ENCODE results near the gene CHD5.

The CHD5 gene

DNA sequence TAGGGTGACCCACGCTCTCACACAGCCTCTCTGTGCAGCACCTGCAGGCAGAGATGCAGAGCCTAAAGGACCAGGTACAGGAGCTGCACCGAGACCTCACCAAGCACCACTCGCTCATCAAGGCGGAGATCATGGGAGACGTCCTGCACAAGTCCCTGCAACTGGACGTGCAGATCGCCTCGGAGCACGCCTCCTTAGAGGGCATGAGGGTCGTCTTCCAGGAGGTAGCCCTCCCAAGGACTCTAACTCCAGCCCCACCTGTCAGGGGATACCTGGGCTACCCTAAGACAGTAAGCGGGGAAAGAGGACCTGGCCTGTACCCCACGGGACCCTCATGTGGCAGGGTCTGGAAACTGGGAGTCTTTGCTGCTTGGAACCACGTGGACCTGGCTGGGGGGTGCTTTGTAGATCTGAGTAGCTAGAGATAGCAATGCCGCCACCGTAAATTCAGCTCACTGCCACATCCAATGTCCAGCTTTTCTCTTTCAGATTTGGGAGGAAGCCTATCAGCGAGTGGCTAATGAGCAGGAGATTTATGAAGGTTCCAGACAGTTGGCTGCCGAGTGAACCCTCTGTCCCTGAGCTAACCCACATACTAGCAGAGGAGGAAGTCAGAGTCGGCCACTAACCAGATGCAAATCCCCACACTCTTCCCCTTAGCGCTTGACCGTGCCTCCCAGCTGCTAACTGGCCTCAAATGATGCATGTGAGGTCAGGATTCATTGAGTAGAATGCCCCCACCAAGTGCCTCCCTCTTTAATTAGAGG, 32.3 kb upstream of the CHD5 start:
- TF ChIP-seq TAF1 (IDR thresholded peaks at IDR 0.05; ENCODE audit: low read depth, low read length) (no peak), SPI1 (IDR thresholded peaks at IDR 0.05; ENCODE audit: low read depth, low read length) (peak; percentile 43; the same call in 1 of the 2 replicates), POU2F2 (IDR thresholded peaks at IDR 0.05; ENCODE audit: low read depth, low read length) (peak; percentile 9; the same call in 1 of the 2 replicates), POLR2A (IDR thresholded peaks at IDR 0.05; ENCODE audit: low read depth, low read length) (no peak)
- DNase-seq (ENCODE audit: insufficient read length, low spot score) (no peak), FAIRE-seq (peak; percentile 61)

DNA sequence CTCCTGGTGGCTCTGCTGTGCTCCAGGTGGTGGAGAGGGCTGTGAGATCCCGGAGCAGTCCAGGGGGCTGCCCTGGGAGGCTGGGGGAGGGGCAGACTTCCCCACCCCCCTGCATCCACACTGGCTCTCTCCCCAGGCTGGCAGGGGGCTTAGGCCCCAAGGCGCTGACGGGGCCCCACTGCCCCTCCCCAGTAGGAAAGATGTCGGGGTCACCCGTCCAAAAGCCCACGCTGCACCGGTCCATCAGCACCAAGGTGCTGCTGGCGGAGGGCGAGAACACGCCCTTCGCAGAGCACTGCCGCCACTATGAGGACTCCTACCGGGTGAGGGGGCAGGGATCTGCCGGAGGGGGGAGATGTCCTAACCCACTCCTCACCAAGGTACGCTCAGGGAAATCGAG, 31.6 kb upstream of the CHD5 start:
- TF ChIP-seq POU2F2 (IDR thresholded peaks at IDR 0.05; ENCODE audit: low read depth, low read length) (no peak), TAF1 (IDR thresholded peaks at IDR 0.05; ENCODE audit: low read depth, low read length) (no peak), POLR2A (IDR thresholded peaks at IDR 0.05; ENCODE audit: low read depth, low read length) (no peak), POLR2AphosphoS5 (IDR thresholded peaks at IDR 0.05; ENCODE audit: low read depth, low read length) (no peak), PAX5 (IDR thresholded peaks at IDR 0.05; ENCODE audit: insufficient read depth, low read length, severe bottlenecking) (no peak), SPI1 (IDR thresholded peaks at IDR 0.05; ENCODE audit: low read depth, low read length) (no peak)
- FAIRE-seq (no peak), DNase-seq (ENCODE audit: insufficient read length, low spot score) (no peak)

DNA sequence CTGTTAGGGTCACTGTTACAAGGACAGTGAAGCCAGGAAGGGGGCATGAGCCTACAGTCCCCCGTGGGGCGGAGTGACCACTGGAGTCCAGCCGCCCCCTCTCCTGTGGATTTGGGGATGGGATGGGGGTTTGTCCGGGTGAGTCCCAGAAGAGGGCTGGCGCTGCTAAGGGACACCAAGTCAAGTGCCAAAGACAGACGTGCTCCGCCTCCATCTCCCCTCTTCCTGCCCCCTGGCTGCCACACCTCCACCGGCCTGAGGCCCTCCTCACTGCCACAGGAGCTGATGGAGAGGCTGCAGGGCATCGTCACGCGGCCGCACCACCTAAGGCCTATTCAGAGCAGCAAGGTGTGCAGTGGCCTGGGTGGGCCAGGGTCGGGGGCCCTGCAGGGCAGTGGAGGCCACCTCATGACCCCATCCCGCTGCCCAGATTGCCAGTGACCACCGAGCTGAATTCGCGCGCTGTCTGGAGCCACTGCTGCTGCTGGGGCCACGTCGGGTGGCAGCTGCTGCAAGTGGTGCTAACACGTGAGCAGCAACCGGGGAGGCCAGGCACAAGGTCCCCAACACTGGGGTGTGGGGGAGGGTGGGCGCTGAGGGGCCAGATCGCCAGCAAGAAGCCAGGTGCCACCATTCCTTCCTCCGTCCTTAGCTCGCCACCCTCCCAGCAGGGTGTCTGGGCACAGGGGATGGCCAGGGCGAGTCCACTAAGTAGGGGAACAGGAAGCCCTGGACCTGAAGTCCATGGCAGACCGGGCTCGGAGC, 30.7 kb upstream of the CHD5 start:
- TF ChIP-seq TAF1 (IDR thresholded peaks at IDR 0.05; ENCODE audit: low read depth, low read length) (no peak), SPI1 (IDR thresholded peaks at IDR 0.05; ENCODE audit: low read depth, low read length) (no peak), POLR2AphosphoS5 (IDR thresholded peaks at IDR 0.05; ENCODE audit: low read depth, low read length) (no peak)
- FAIRE-seq (no peak), DNase-seq (ENCODE audit: insufficient read length, low spot score) (no peak)

DNA sequence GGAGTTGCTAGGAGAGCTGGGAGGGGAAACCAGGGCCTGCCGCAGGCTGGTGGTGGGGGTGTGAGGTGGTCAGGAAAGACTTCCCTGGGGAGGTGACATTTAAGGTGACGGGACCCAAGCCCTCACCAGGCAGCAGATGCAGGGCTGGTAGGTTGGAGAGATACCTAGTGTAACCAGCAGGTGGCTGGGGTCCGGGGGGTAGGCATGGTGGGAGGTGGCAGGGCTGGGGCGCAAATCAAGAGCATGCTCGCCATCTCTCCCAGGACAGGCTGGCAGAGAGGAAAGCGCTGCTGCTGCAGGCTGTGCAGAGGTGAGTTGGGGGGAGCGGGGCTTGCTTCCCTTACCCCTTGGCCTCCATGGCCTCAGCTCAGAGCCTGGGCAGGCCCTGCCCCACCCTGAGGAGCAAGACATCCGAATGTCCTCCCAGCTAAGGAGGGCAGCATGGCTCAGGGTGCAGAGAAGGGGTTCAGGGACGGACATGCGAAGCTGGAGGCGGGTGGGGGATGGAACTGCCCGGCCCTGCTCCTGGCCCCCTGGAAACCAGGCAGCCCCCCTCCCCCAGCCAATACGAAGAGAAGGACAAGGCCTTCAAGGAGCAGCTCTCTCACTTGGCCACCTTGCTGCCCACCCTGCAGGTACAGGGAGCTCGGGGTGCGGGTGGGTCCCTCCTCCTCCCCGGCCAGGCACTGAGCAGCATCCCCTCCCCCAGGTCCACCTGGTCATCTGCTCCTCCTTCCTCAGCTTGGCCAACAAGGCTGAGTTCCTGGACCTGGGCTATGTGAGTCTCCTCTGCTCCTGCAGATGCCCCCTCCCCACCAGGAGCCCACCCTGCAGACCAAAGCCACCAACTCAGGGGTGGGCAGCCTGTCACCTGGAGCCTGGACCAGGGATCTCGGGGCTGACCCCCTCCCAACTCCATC, 29.8 kb upstream of the CHD5 start:
- TF ChIP-seq PAX5 (IDR thresholded peaks at IDR 0.05; ENCODE audit: insufficient read depth, low read length, severe bottlenecking) (no peak), POLR2AphosphoS5 (IDR thresholded peaks at IDR 0.05; ENCODE audit: low read depth, low read length) (no peak), SPI1 (IDR thresholded peaks at IDR 0.05; ENCODE audit: low read depth, low read length) (no peak), TAF1 (IDR thresholded peaks at IDR 0.05; ENCODE audit: low read depth, low read length) (no peak), POLR2A (IDR thresholded peaks at IDR 0.05; ENCODE audit: low read depth, low read length) (no peak), POU2F2 (IDR thresholded peaks at IDR 0.05; ENCODE audit: low read depth, low read length) (no peak)
- DNase-seq (ENCODE audit: insufficient read length, low spot score) = no peak
- FAIRE-seq = peak; percentile 90

DNA sequence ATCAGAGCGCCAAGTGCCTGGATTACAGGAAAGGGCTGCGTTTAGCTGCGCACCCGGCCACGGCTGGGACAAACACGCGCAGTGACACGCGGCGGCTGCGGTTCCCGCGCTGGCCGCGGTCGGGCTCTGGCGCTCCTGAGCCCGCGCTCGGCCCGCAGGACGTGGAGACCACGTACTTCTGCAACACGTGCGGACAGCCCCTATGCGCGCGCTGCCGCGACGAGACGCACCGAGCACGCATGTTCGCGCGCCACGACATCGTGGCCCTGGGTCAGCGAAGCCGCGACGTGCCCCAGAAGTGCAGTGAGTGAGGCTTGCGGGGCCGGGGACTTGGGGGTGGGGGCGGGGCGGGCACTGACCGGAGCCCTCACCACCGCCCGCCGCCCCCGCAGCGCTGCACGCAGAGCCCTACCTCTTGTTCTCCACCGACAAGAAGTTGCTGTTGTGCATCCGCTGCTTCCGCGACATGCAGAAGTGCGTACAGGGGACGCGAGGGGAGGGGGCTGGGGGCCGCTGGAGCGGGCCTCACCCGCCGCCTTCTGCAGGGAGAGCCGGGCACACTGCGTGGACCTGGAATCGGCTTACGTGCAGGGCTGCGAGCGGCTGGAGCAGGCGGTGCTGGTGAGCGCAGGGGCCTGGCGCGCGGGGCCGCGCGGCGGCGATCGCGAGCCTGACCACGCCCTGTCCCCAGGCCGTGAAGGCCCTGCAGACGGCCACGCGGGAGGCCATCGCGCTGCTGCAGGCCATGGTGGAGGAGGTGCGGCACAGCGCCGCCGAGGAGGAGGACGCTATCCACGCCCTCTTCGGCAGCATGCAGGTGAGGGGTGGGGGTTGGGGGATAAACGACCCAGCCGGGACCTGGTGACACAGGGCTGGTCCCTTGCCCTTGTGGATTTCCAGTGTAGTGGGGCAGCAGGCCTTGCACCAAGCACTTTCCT, 28.9 kb upstream of the CHD5 start:
- TF ChIP-seq POLR2A (IDR thresholded peaks at IDR 0.05; ENCODE audit: low read depth, low read length) (no peak), TAF1 (IDR thresholded peaks at IDR 0.05; ENCODE audit: low read depth, low read length) (no peak), PAX5 (IDR thresholded peaks at IDR 0.05; ENCODE audit: insufficient read depth, low read length, severe bottlenecking) (no peak), POLR2AphosphoS5 (IDR thresholded peaks at IDR 0.05; ENCODE audit: low read depth, low read length) (no peak), SPI1 (IDR thresholded peaks at IDR 0.05; ENCODE audit: low read depth, low read length) (no peak)

DNA sequence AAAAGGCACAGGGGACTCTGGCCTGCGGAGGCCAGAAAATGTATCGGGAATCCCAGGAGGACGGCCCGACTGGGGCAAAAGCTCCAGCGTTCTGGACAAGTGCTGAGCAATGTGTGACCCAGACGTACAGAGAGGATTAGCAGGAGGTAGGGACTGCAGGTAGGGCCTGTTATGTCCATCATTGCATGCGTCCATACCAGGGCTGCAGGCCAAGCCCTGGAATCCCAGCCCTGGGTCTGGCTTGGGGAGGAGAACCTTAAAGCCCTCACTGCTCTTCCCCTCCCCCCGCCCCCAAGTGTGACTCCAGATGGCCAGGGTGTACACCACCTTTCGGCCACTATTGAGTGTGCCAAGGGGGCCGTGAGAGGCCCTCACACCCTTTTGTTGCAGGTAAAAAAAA, 27.8 kb upstream of the CHD5 start:
- no peak for TF ChIP-seq POU2F2 (IDR thresholded peaks at IDR 0.05; ENCODE audit: low read depth, low read length)
- no peak for TF ChIP-seq TAF1 (IDR thresholded peaks at IDR 0.05; ENCODE audit: low read depth, low read length)
- no peak for TF ChIP-seq SPI1 (IDR thresholded peaks at IDR 0.05; ENCODE audit: low read depth, low read length)

More for the DNA sequence above, 28.9 kb upstream of the CHD5 start:
- DNase-seq (ENCODE audit: insufficient read length, low spot score) (peak; percentile 61), FAIRE-seq (peak; percentile 82)

DNA sequence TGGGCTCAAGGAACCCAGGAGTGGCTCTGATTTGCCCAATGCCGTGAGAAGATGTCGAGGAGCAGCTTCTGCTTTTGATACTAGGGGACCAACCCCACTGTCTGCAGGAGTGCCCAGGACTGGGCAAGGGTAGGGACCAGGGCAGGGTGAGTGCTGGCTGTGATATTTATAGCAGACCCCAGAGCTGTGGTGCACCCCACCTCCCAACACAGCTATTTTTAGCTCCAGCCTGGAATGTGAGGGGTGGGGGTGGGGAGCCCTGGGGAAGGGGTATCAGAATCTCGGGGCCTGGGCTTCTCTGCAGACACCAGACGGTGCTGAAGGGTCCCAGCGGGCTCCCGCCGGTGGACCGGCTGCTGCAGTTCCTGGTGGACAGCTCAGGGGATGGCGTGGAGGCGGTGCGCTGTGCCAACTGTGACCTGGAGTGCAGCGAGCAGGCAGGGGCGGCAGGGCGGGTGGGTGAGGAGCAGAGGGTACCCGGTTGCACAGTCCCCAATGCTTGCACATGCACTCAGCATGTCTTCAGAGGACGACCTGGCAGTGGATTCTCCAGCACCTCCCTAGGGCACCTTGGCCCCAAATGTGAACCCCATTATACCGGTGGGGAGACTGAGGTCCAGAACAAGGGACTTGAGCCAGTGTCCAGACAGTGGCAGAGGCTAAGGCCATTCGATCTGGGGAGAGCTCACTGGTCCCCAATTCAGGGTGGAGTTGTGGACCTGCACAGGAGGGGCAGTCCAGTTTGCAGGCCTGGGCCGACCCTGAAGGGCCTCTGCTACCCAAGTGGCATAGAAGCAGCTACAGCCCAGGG, 27.2 kb upstream of the CHD5 start:
- peak; percentile 52 for FAIRE-seq
- no peak for DNase-seq (ENCODE audit: insufficient read length, low spot score)
- TF ChIP-seq PAX5 (IDR thresholded peaks at IDR 0.05; ENCODE audit: insufficient read depth, low read length, severe bottlenecking) (no peak), POU2F2 (IDR thresholded peaks at IDR 0.05; ENCODE audit: low read depth, low read length) (no peak), POLR2A (IDR thresholded peaks at IDR 0.05; ENCODE audit: low read depth, low read length) (no peak), TAF1 (IDR thresholded peaks at IDR 0.05; ENCODE audit: low read depth, low read length) (no peak), SPI1 (IDR thresholded peaks at IDR 0.05; ENCODE audit: low read depth, low read length) (no peak), POLR2AphosphoS5 (IDR thresholded peaks at IDR 0.05; ENCODE audit: low read depth, low read length) (no peak)

More for the DNA sequence above, 27.8 kb upstream of the CHD5 start:
- FAIRE-seq (no peak), DNase-seq (ENCODE audit: insufficient read length, low spot score) (no peak)

DNA sequence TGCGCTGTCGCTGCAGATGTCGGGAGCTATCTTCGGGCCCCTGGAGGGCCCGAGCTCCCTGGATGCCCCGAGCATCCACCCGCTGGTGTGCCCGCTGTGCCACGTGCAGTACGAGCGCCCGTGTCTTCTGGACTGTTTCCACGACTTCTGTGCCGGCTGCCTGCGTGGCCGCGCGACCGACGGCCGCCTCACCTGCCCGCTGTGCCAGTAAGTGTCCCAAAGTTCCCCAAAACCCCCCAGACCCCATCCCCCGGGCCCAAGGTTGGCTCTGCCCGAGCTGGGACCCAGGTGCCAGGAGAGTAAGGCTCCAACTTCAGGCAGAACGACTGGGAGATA, 26.4 kb upstream of the CHD5 start:
- FAIRE-seq (no peak), DNase-seq (ENCODE audit: insufficient read length, low spot score) (no peak)
- TF ChIP-seq TAF1 (IDR thresholded peaks at IDR 0.05; ENCODE audit: low read depth, low read length) (no peak), POLR2AphosphoS5 (IDR thresholded peaks at IDR 0.05; ENCODE audit: low read depth, low read length) (no peak), PAX5 (IDR thresholded peaks at IDR 0.05; ENCODE audit: insufficient read depth, low read length, severe bottlenecking) (no peak), POLR2A (IDR thresholded peaks at IDR 0.05; ENCODE audit: low read depth, low read length) (no peak), POU2F2 (IDR thresholded peaks at IDR 0.05; ENCODE audit: low read depth, low read length) (no peak), SPI1 (IDR thresholded peaks at IDR 0.05; ENCODE audit: low read depth, low read length) (no peak)

Data from GM12891 (cell line).